HPDE6-E6E7 (cell line): ENCODE results near the gene IKZF1.

Experiments
- DNase-seq: peaks from one replicate; pipeline ENCODE4 v3.0.0; 2011; ENCODE audit warnings: missing footprints; ENCODE audit errors: extremely low spot score

IKZF1 gene

DNA sequence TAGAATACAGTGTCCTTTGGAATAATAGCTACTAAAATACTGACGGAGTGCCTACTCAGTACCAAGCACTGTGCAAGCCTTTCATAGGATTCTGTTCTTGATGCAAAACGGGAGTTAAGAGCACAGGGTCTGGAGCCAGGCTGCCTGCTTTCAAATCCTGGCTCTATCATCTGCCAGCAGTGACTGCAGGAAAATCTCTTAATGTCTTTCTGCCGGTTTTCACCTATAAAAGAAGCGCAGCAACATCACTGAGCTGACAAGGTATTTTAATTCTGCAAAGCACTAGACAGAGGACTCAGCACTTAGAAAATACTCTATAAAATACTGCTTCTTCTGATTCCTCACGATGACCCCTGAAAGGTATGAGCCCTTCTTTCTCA lies 145.0 kb downstream of the IKZF1 start:
- DNase-seq = no peak

GRCh38 chr7:50449881-50450589 lies 145.5 kb downstream of the IKZF1 start, which contains the start of gene FIGNL1:
TSS of gene FIGNL1 (minus strand) at chr7:50450350. CDS start at chr7:50447287, 3,063 bp downstream.
- peak; percentile 46 for DNase-seq

DNA sequence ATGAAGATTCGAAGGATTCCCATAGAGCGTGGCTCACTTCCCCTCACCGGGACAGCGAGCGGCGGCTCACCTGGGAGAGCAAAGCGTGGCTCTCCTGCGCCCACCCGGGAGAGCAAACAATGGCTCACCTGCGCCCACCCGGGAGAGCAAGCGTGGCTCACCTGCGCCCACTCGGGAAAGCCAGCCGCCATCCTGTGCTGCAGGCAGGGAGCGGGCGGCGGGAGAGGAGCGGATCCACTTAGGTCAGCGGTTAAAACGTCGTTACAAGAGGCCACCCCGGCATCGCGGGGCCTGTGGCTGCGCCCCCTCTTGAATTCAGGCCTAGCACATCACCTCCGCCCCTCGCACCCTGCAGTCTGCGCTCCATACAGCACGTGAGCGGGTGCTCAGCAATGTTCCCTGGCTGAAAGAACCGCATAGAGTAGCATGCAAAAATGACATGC lies 146.1 kb downstream of the IKZF1 start:
- DNase-seq = no peak
